Adrenal gland (tissue), 12 donors: Measurements from ENCODE around the gene ZNF530. TPM values are rescaled to one million over a fixed set of nuclear protein-coding genes. Genes with fewer than 3 reads are reported as not detected.

Experiments used
- DNase-seq, 7 donors: peaks; one replicate each; pipeline ENCODE4 v3.0.0-alpha.2; 2019 to 2020
- H3K27ac ChIP-seq, 5 donors: fragments of 200-600 bp; sonication (generic) in 4 of 5; 1 replicate in 3 of 5; 2 replicates in 2 of 5; pipeline versions ENCODE4 v1.5.1 to v1.8.0; 2016 to 2020; ENCODE audit warnings: mild to moderate bottlenecking in 1 of 5
- H3K27me3 ChIP-seq: fragments of 200-600 bp; 2 replicates; pipeline ENCODE4 v1.8.0; 2021
- H3K36me3 ChIP-seq, 2 donors: fragments of 200-600 bp; replicated peaks in 1 of 2; 1 replicate in 1 of 2; 2 replicates in 1 of 2; pipeline versions ENCODE4 v1.5.1 to v1.8.0; 2018 to 2022
- H3K4me1 ChIP-seq, 2 donors: fragments of 200-600 bp; replicated peaks in 1 of 2; 1 replicate in 1 of 2; 2 replicates in 1 of 2; pipeline versions ENCODE4 v1.5.1 to v1.8.0; 2018 to 2021
- H3K4me3 ChIP-seq, 4 donors: fragments of 200-600 bp; sonication (generic) in 3 of 4; one replicate each; pipeline ENCODE4 v1.5.1; 2016 to 2018
- H3K9me3 ChIP-seq, 3 donors: fragments of 200-600 bp; sonication (generic) in 1 of 3; replicated peaks in 1 of 3; 1 replicate in 2 of 3; 2 replicates in 1 of 3; pipeline versions ENCODE4 v1.5.1 to v1.8.0; 2016 to 2021
- CTCF ChIP-seq, 6 experiments: fragments of 450-650 bp in 4 of 6; fragments of 200-600 bp in 2 of 6; sonication (generic) in 1 of 6; IDR thresholded peaks; 1 replicate in 5 of 6; 2 replicates in 1 of 6; pipeline versions ENCODE4 v1.5.1 to v1.8.0; 2016 to 2021; ENCODE audit warnings: antibody characterized with exemption in 6 of 6, mild to moderate bottlenecking in 2 of 6, moderate library complexity in 1 of 6
- POLR2A ChIP-seq, 2 donors: fragments of 450-650 bp; IDR thresholded peaks; one replicate each; pipeline ENCODE4 v1.6.1; 2017; ENCODE audit warnings: antibody characterized with exemption in 2 of 2, mild to moderate bottlenecking in 2 of 2, moderate library complexity in 1 of 2
- WGBS, 4 donors: extraction: QIAGEN DNeasy Blood & Tissue Kit in 2 of 4; methylation state at CpG; one replicate each; pipeline versions ENCODE4 v1.1.5 to v1.1.7; 2013 to 2017; 5-methylcytosine and 5-hydroxymethylcytosine counted together
- intact Hi-C, 2 donors: fragments of 100-400 bp; cut with DNase I; formaldehyde crosslinking; loops; one replicate each; pipeline versions ENCODE4 v1.14.1 to v1.15.0; 2022 to 2023
- polyA plus RNA-seq, 3 donors: library from polyadenylated mRNA; stranded (reverse); fragments of 200-250 nt in 2 of 3; fragments of 350-450 nt in 1 of 3; fragmentation: Illumina TruSeq in 1 of 3; extraction: RNeasy Lipid Tissue Mini Kit (QIAGEN cat#74804) in 1 of 3; gene quantifications; one replicate each; pipeline ENCODE4 v1.2.3, GENCODE V29; 2013 to 2014
- total RNA-seq, 9 donors: library from RNA; depleted of rRNA in 4 of 9; stranded (reverse); fragments of >200 nt in 4 of 9; fragments of 120-200 nt in 1 of 9; fragmentation: NEBNext Ultra II Directional in 1 of 9; extraction: Animal tissue kit (Norgen Biotek cat#: 25700) in 1 of 9; gene quantifications; one replicate each; pipeline versions ENCODE4 v1.1.0 to v1.2.4, GENCODE V29; 2013 to 2023
- donor health status: healthy with polysubstance abuse.
- donor health status: Bipolar disorder and iron deficiency.
- donor health status: DM: yes; HTN: yes; CAD: no.
- donor health status: DM: no; HTN: no; CAD: no.
- donor health status: DM: no; HTN: no; CAD: no.
- donor health status: DM: yes; HTN: yes; CAD: no.

The ZNF530 gene
- total and polyA plus RNA-seq, 12 donors, result 1.2 to 5.5 (median 2.5) TPM

DNA sequence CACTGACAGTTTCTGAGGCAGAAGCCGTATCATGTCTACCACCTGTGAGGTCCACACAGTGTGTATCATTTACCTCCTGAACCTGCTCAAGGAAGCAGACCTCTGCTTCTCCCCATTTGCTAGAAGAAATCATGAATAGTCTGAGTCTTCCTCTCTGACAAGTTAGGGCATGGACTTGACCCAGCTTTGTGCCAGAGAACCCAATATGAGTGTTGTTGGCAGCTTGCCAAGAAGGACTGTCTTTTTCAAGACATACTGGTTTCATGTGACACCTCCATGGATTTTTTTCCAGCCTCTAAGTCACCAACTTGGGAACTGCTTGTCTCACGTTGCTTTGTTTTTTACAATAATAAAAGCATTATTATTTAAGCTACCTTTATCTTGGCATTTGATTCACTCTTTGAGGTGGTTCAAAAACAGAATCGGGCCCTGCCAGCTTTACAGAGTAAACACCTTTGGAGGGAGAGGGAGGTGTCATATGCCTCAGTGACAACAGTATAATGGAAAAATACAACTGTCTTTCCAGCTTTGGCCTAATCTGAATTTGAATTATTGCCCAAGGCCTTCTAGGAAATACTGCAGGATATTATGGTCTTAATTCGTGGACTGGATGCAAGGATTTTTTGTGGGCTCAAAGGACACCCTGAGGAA, 42.8 kb downstream of the ZNF530 start:
- Histone ChIP-seq H3K9me3 (peaks cover 0 to 23% (median 0%) of the 10 kb centered on the region in 3 donors), H3K27me3 (no peaks in the 10 kb centered on the region), H3K4me1 (no peaks in the 10 kb centered on the region), H3K4me3 (no peak overlapping the region), H3K27ac (peak overlapping the region in 2 of 5 donors; percentile 7 to 13), H3K36me3 (peaks cover 0 to 28% of the 10 kb centered on the region in 2 donors)
- WGBS, 4 donors, result 60 to 68% (median 63%) methylated on average over 4 of the region's 4 CpGs
- intact Hi-C loops, result no loop called here
- DNase-seq, result peak in 6 of 7 donors; percentile 47 to 74 (median 56)
- TF ChIP-seq POLR2A (IDR thresholded peaks at IDR 0.05) (no peak), CTCF (IDR thresholded peaks at IDR 0.05) (no peak)

GRCh38 chr19:57643734-57644133, 44.0 kb downstream of the ZNF530 start:
- Histone ChIP-seq H3K4me1 (no peaks in the 10 kb centered on the region), H3K36me3 (peaks cover 0 to 28% of the 10 kb centered on the region in 2 donors), H3K27me3 (no peaks in the 10 kb centered on the region), H3K9me3 (peaks cover 0 to 11% (median 0%) of the 10 kb centered on the region in 3 donors), H3K27ac (no peak overlapping the region), H3K4me3 (no peak overlapping the region)
- TF ChIP-seq POLR2A (IDR thresholded peaks at IDR 0.05) (no peak), CTCF (IDR thresholded peaks at IDR 0.05) (no peak)
- intact Hi-C loops, result no loop called here
- DNase-seq, result no peak

DNA sequence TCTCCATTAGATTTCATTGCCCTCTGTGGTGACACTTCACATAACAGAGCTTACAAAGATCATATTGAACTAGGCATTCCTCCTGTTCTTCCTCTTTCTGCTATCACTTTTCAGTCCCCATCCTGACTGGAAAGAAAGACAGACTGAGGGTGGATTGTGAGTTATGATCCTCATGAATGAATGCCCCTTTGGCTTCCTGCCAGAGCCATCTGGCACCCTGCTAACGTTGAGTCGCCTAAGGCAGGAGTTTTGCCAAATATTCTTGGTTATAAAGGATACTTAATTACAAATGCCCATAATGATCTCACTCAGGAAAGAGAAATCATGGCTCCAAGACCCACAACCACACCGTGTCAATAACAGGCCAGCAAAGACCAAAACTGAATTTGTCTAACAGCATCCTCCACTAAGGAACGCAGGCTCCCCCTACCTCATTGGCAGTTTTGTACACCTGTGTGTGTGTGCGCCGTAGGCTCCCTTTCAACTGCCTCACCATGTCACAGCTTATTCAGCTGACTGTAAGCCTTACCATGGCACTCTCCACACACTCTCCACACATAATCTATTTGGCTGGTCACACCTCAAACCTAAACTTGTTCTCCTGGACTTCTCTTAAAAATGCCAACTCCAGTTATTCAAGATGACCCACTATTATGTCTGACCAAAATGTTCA, 48.8 kb downstream of the ZNF530 start:
- Histone ChIP-seq H3K9me3 (no peaks in the 10 kb centered on the region), H3K27me3 (no peaks in the 10 kb centered on the region), H3K27ac (no peak overlapping the region), H3K36me3 (no peaks in the 10 kb centered on the region), H3K4me3 (no peak overlapping the region), H3K4me1 (no peaks in the 10 kb centered on the region)
- WGBS, 4 donors, result 62 to 68% (median 63%) methylated on average over 6 of the region's 6 CpGs
- DNase-seq, result no peak
- TF ChIP-seq CTCF (IDR thresholded peaks at IDR 0.05), result no peak
- no peak for TF ChIP-seq POLR2A (IDR thresholded peaks at IDR 0.05)
- intact Hi-C loops, result no loop called here

DNA sequence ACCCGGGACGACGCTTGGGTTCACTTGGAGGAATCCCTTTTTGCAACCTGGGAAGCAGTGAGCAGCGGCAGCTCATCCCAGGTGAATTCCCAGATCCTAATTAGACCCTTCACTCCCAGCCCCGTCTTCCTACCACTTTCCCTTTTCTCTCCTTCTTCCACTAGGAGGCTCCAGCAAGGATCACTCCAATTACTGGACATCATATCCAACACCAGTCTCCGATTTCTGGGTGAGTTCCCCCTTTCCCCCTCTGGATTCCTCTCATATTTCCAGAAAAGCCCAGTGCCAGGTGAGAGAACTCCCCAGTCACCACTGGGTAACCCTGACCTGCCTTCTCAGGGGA, 51.9 kb downstream of the ZNF530 start:
- intact Hi-C loops, result no loop called here
- no peak for TF ChIP-seq POLR2A (IDR thresholded peaks at IDR 0.05)
- TF ChIP-seq CTCF (IDR thresholded peaks at IDR 0.05), result no peak
- no peak overlapping the region for H3K4me3 ChIP-seq
- no peaks in the 10 kb centered on the region for H3K27me3 ChIP-seq
- H3K9me3 ChIP-seq, result no peaks in the 10 kb centered on the region
- no peak overlapping the region for H3K27ac ChIP-seq
- no peaks in the 10 kb centered on the region for H3K4me1 ChIP-seq
- 41 to 47% (median 44%) methylated on average over 6 of the region's 6 CpGs for WGBS, 4 donors
- no peaks in the 10 kb centered on the region for H3K36me3 ChIP-seq
- DNase-seq, result no peak
